H9 (cell line): ENCODE results near the gene ADAMTS17. TPM values are rescaled to one million over a fixed set of nuclear protein-coding genes. Genes with fewer than 3 reads are reported as not detected.

Source experiments
- DNase-seq: peaks from one replicate; pipeline ENCODE4 v3.0.0-alpha.2; 2017
- H2AFZ ChIP-seq: one replicate; pipeline ENCODE4 v1.6.1; 2013; ENCODE audit warnings: mild to moderate bottlenecking, low read length, control low read depth, moderate library complexity
- H2AK5ac ChIP-seq: 2 replicates; pipeline ENCODE4 v1.6.1; 2013; ENCODE audit warnings: low read length, control low read depth, mixed read lengths; ENCODE audit not compliant: insufficient read length
- H2BK120ac ChIP-seq: one replicate; pipeline ENCODE4 v1.6.1; 2013; ENCODE audit warnings: low read depth, mild to moderate bottlenecking, low read length, control low read depth, inconsistent platforms; ENCODE audit not compliant: poor library complexity, severe bottlenecking
- H2BK12ac ChIP-seq: 2 replicates; pipeline ENCODE4 v1.6.1; 2013; ENCODE audit warnings: low read length, control low read depth, mixed read lengths, low read depth; ENCODE audit not compliant: insufficient read length
- H2BK15ac ChIP-seq: 2 replicates; pipeline ENCODE4 v1.6.1; 2013; ENCODE audit warnings: low read depth, low read length, control low read depth
- H2BK20ac ChIP-seq: one replicate; pipeline ENCODE4 v1.6.1; 2013; ENCODE audit warnings: low read depth, mild to moderate bottlenecking, low read length, control low read depth, inconsistent platforms; ENCODE audit not compliant: poor library complexity, severe bottlenecking
- H2BK5ac ChIP-seq: 2 replicates; pipeline ENCODE4 v1.6.1; 2013; ENCODE audit warnings: low read length, control low read depth, mixed read lengths; ENCODE audit not compliant: insufficient read length
- H3K14ac ChIP-seq: 2 replicates; pipeline ENCODE4 v1.6.1; 2013; ENCODE audit warnings: low read length, control low read depth; ENCODE audit not compliant: insufficient read depth
- H3K18ac ChIP-seq: 2 replicates; pipeline ENCODE4 v1.6.1; 2013; ENCODE audit warnings: low read depth, mild to moderate bottlenecking, mixed read lengths, low read length, control low read depth; ENCODE audit not compliant: insufficient read length
- H3K23ac ChIP-seq: 2 replicates; pipeline ENCODE4 v1.6.1; 2013; ENCODE audit warnings: low read length, control low read depth, mixed read lengths, low read depth; ENCODE audit not compliant: insufficient read length
- H3K23me2 ChIP-seq: 2 replicates; pipeline ENCODE4 v1.6.1; 2013; ENCODE audit warnings: low read depth, mild to moderate bottlenecking, mixed read lengths, low read length, control low read depth; ENCODE audit not compliant: insufficient read length, poor library complexity, severe bottlenecking
- H3K27ac ChIP-seq: 2 replicates; pipeline ENCODE4 v1.5.1; 2013; ENCODE audit warnings: low read length, control low read depth, mixed read lengths, low read depth; ENCODE audit not compliant: insufficient read length
- H3K27me3 ChIP-seq: 2 replicates; pipeline ENCODE4 v1.6.1; 2013; ENCODE audit warnings: low read length, control low read depth, inconsistent platforms; ENCODE audit not compliant: insufficient read depth
- H3K4ac ChIP-seq: 2 replicates; pipeline ENCODE4 v1.6.1; 2013; ENCODE audit warnings: low read depth, mild to moderate bottlenecking, control low read depth, inconsistent platforms, low read length, moderate library complexity
- H3K4me1 ChIP-seq: 2 replicates; pipeline ENCODE4 v1.6.1; 2013; ENCODE audit warnings: low read length, control low read depth, inconsistent platforms; ENCODE audit not compliant: insufficient read depth
- H3K4me2 ChIP-seq: 2 replicates; pipeline ENCODE4 v1.6.1; 2013; ENCODE audit warnings: low read length, control low read depth, mixed read lengths; ENCODE audit not compliant: insufficient read length, insufficient read depth
- H3K56ac ChIP-seq: 2 replicates; pipeline ENCODE4 v1.6.1; 2013; ENCODE audit warnings: low read depth, mild to moderate bottlenecking, mixed read lengths, low read length, control low read depth; ENCODE audit not compliant: insufficient read length
- H3K79me1 ChIP-seq: 2 replicates; pipeline ENCODE4 v1.6.1; 2013; ENCODE audit warnings: low read depth, mild to moderate bottlenecking, moderate library complexity, low read length, control low read depth, inconsistent platforms; ENCODE audit not compliant: insufficient read depth, poor library complexity, severe bottlenecking
- H3K79me2 ChIP-seq: 2 replicates; pipeline ENCODE4 v1.6.1; 2013; ENCODE audit warnings: low read length, control low read depth, inconsistent platforms; ENCODE audit not compliant: insufficient read depth
- H3K9ac ChIP-seq: 2 replicates; pipeline ENCODE4 v1.6.1; 2013; ENCODE audit warnings: low read length, control low read depth, mixed read lengths; ENCODE audit not compliant: insufficient read length; ENCODE audit errors: extremely low read depth
- H3K9me3 ChIP-seq: one replicate; pipeline ENCODE4 v1.6.1; 2013; ENCODE audit warnings: low read depth, low read length, inconsistent platforms; ENCODE audit not compliant: control insufficient read depth
- H3T11ph ChIP-seq: one replicate; pipeline ENCODE4 v1.6.1; 2013; ENCODE audit warnings: mild to moderate bottlenecking, low read length, control low read depth, inconsistent platforms
- H4K20me1 ChIP-seq: one replicate; pipeline ENCODE4 v1.6.1; 2013; ENCODE audit not compliant: control insufficient read depth, insufficient read length, insufficient read depth
- H4K5ac ChIP-seq: 2 replicates; pipeline ENCODE4 v1.6.1; 2013; ENCODE audit warnings: low read depth, mild to moderate bottlenecking, mixed read lengths, low read length, control low read depth; ENCODE audit not compliant: insufficient read length
- H4K8ac ChIP-seq: replicated peaks from 2 replicates; pipeline ENCODE4 v1.6.1; 2013; ENCODE audit warnings: low read length, control low read depth, mixed read lengths, low read depth; ENCODE audit not compliant: insufficient read length
- H4K91ac ChIP-seq: 2 replicates; pipeline ENCODE4 v1.6.1; 2013; ENCODE audit warnings: low read depth, mild to moderate bottlenecking, moderate library complexity, mixed read lengths, low read length, control low read depth; ENCODE audit not compliant: insufficient read length
- H3K27ac Mint-ChIP-seq, 3 experiments: 2 replicates in 2 of 3; 3 replicates in 1 of 3; pipeline ENCODE4 v1.8.0; 2020 to 2021; ENCODE audit warnings: mixed read lengths in 3 of 3, mild to moderate bottlenecking in 1 of 3, moderate library complexity in 1 of 3
- H3K27me3 Mint-ChIP-seq: 2 replicates; pipeline ENCODE4 v1.8.0; 2021; ENCODE audit warnings: low read depth, mild to moderate bottlenecking, moderate library complexity, mixed read lengths
- H3K36me3 Mint-ChIP-seq, 3 experiments: 2 replicates in 2 of 3; 3 replicates in 1 of 3; pipeline ENCODE4 v1.8.0; 2020 to 2021; ENCODE audit warnings: low read depth in 3 of 3, mixed read lengths in 3 of 3; ENCODE audit not compliant: insufficient read depth in 1 of 3
- H3K4me1 Mint-ChIP-seq, 2 experiments: 2 replicates each; pipeline ENCODE4 v1.8.0; 2020; ENCODE audit warnings: mixed read lengths in 2 of 2
- H3K4me3 Mint-ChIP-seq, 2 experiments: 2 replicates in 1 of 2; 3 replicates in 1 of 2; pipeline ENCODE4 v1.8.0; 2020 to 2021; ENCODE audit warnings: mild to moderate bottlenecking in 2 of 2, mixed read lengths in 2 of 2, moderate library complexity in 1 of 2
- H3K9me3 Mint-ChIP-seq, 2 experiments: 2 replicates in 1 of 2; 3 replicates in 1 of 2; pipeline ENCODE4 v1.8.0; 2020; ENCODE audit warnings: mild to moderate bottlenecking in 2 of 2, mixed read lengths in 2 of 2, moderate library complexity in 1 of 2
- WGBS: extraction: QIAGEN DNeasy Blood & Tissue Kit; methylation state at CpG from one replicate; pipeline ENCODE4 v1.1.7; 2013; ENCODE audit warnings: missing lambda C conversion rate, low lambda C conversion rate, mixed read lengths; ENCODE audit not compliant: insufficient read length; ENCODE audit errors: extremely low coverage; 5-methylcytosine and 5-hydroxymethylcytosine counted together
- total RNA-seq: library from RNA; stranded (reverse); gene quantifications from 2 replicates; pipeline ENCODE4 v1.2.1, GENCODE V29; 2021
- TF ChIP-seq, protein P1 (sequence below): fragments of 200-600 bp; sonication (generic); conservative IDR thresholded peaks from 3 replicates; pipeline ENCODE4 v1.8.0; 2021; ENCODE audit warnings: antibody characterized with exemption, mild to moderate bottlenecking

The ADAMTS17 gene
- total RNA-seq, 1 experiment from 2014 or later: 2.9 TPM

DNA sequence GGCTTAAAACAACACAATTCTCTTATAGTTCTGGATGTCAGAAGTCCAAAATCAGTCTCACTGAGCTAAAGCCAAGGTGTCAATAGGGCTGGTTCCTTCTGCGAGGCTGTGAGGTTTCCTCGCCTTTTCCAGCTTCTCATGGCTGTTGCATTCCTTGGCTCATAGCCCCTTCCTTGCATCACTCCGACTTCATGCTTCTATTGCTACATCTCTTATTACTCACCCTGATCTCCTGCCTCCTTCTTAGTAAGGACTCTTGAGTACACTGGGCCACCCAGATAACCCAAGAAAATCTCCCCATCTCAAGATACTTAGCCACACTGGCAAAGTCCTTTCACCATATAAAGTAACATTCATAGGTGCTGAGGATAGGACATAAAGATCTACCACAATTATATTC is 193.9 kb downstream of the ADAMTS17 start:
- Histone ChIP-seq H3K4me2 (no peak overlapping the region), H3K79me2 (no peaks in the 10 kb centered on the region), H3K9me3 (peaks cover 9% of the 10 kb centered on the region), H2AK5ac (no peak overlapping the region), H2BK120ac (no peak overlapping the region), H3K14ac (no peak overlapping the region), H3K23me2 (no peaks in the 10 kb centered on the region), H3K9ac (no peak overlapping the region), H4K91ac (no peak overlapping the region), H3K4me1 (no peaks in the 10 kb centered on the region), H4K8ac (no peak overlapping the region), H2AFZ (no peak overlapping the region), H2BK15ac (no peak overlapping the region), H3K56ac (no peak overlapping the region), H3K23ac (no peak overlapping the region), H2BK5ac (no peak overlapping the region), H3K27ac (no peak overlapping the region), H3K79me1 (no peaks in the 10 kb centered on the region), H4K5ac (no peak overlapping the region), H3T11ph (no peak overlapping the region), H2BK20ac (no peak overlapping the region), H4K20me1 (no peaks in the 10 kb centered on the region), H3K27me3 (no peaks in the 10 kb centered on the region), H2BK12ac (no peak overlapping the region), H3K18ac (no peak overlapping the region), H3K4ac (no peak overlapping the region)
- H3K4me1 Mint-ChIP-seq: no peaks in the 10 kb centered on the region
- H3K9me3 Mint-ChIP-seq: peaks cover 23 to 24% of the 10 kb centered on the region in 2 experiments
- no peak overlapping the region for H3K4me3 Mint-ChIP-seq
- no peak overlapping the region for H3K27ac Mint-ChIP-seq
- no peak for DNase-seq
- no CpG with 5 or more reads among the region's 3 CpGs for WGBS
- TF ChIP-seq, protein P1, sequence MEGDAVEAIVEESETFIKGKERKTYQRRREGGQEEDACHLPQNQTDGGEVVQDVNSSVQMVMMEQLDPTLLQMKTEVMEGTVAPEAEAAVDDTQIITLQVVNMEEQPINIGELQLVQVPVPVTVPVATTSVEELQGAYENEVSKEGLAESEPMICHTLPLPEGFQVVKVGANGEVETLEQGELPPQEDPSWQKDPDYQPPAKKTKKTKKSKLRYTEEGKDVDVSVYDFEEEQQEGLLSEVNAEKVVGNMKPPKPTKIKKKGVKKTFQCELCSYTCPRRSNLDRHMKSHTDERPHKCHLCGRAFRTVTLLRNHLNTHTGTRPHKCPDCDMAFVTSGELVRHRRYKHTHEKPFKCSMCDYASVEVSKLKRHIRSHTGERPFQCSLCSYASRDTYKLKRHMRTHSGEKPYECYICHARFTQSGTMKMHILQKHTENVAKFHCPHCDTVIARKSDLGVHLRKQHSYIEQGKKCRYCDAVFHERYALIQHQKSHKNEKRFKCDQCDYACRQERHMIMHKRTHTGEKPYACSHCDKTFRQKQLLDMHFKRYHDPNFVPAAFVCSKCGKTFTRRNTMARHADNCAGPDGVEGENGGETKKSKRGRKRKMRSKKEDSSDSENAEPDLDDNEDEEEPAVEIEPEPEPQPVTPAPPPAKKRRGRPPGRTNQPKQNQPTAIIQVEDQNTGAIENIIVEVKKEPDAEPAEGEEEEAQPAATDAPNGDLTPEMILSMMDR: no peak
- H3K36me3 Mint-ChIP-seq: peaks cover 10 to 23% (median 12%) of the 10 kb centered on the region in 3 experiments
- H3K27me3 Mint-ChIP-seq: peaks cover 4% of the 10 kb centered on the region
